Gastroesophageal sphincter (tissue), 3 donors: ENCODE results near the gene C9orf78.

Experiments used
- EP300 ChIP-seq: sonication (generic); formaldehyde crosslinking; IDR thresholded peaks from one replicate; pipeline ENCODE4 v1.6.1; 2017; ENCODE audit warnings: antibody characterized with exemption, mild to moderate bottlenecking
- POLR2A ChIP-seq, 2 donors: fragments of 450-650 bp; IDR thresholded peaks; one replicate each; pipeline ENCODE4 v1.6.1; 2017; ENCODE audit warnings: antibody characterized with exemption in 2 of 2, mild to moderate bottlenecking in 2 of 2, moderate library complexity in 1 of 2
- POLR2AphosphoS5 ChIP-seq: sonication (generic); formaldehyde crosslinking; IDR thresholded peaks from one replicate; pipeline ENCODE4 v1.6.1; 2017; ENCODE audit warnings: antibody characterized with exemption
- TF ChIP-seq, protein P1 (sequence below), 4 experiments: fragments of 200-600 bp in 2 of 4; fragments of 450-650 bp in 2 of 4; sonication (generic) in 1 of 4; IDR thresholded peaks; one replicate each; pipeline ENCODE4 v1.5.1; 2017 to 2019; ENCODE audit warnings: antibody characterized with exemption in 4 of 4, mild to moderate bottlenecking in 2 of 4, moderate library complexity in 2 of 4

DNA sequence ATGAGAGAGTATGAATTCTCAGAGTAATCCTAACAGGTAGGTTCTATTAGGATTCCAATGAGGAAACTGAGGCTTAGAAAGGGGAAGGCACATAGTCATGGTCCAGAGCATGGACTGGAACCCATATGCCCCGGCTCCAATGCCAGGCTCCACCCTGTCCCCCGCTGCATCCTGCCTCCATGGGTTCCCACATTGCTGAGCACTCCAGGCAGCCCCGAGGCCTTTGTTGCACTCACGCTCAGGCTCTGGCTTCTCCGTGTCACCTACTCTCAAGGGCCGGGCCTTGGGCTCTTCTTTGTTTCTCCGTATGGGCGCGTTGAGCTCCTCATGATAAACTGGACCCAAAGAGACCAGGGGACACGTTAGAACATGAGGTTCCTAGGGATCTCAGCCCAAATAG, 6.1 kb downstream of the C9orf78 start:
- TF ChIP-seq POLR2A (IDR thresholded peaks at IDR 0.05) (no peak), POLR2AphosphoS5 (no peak), EP300 (no peak)
- TF ChIP-seq, protein P1, sequence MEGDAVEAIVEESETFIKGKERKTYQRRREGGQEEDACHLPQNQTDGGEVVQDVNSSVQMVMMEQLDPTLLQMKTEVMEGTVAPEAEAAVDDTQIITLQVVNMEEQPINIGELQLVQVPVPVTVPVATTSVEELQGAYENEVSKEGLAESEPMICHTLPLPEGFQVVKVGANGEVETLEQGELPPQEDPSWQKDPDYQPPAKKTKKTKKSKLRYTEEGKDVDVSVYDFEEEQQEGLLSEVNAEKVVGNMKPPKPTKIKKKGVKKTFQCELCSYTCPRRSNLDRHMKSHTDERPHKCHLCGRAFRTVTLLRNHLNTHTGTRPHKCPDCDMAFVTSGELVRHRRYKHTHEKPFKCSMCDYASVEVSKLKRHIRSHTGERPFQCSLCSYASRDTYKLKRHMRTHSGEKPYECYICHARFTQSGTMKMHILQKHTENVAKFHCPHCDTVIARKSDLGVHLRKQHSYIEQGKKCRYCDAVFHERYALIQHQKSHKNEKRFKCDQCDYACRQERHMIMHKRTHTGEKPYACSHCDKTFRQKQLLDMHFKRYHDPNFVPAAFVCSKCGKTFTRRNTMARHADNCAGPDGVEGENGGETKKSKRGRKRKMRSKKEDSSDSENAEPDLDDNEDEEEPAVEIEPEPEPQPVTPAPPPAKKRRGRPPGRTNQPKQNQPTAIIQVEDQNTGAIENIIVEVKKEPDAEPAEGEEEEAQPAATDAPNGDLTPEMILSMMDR (IDR thresholded peaks at IDR 0.05) = no peak
